ENCODE measurements around the gene ISLR.

GRCh38 chr15:74124196-74124595 lies 49.3 kb upstream of the ISLR start:
- TF ChIP-seq POLR2AphosphoS5 (IDR thresholded peaks at IDR 0.05; ENCODE audit: low read depth), result no peak
- no peak for TF ChIP-seq CTCF (conservative IDR thresholded peaks at IDR 0.05; ENCODE audit: low read depth in 2 of 2)
- TF ChIP-seq REST (IDR thresholded peaks at IDR 0.05; ENCODE audit: unreplicated experiment), result no peak
- TF ChIP-seq CREB1 (CRISPR knock-in tag; IDR thresholded peaks at IDR 0.05; ENCODE audit: low read depth), result no peak
- no peak for TF ChIP-seq JUNB (IDR thresholded peaks at IDR 0.05; ENCODE audit: unreplicated experiment)
- TF ChIP-seq ZNF331 (CRISPR knock-in tag; IDR thresholded peaks at IDR 0.05; ENCODE audit: low read depth), result no peak

Data from GM23338 (cell line).